NCI-H82 treated with DMSO at 0.1 percent for 48 hours (cell line): ENCODE data around the gene PTPRH.
A peak's percentile ranks its signal among the peaks of the same experiment; 100 is the strongest.
"Not testable (repeated sequence)": the region's sequence is repeated elsewhere in the genome, so short reads cannot be mapped to it uniquely, and the experiment has no call there.

Source experiments
- DNase-seq: peaks from one replicate; lab custom pipeline; 2025; ENCODE audit not compliant: unreplicated experiment; lab: John Stamatoyannopoulos, UW

Gene PTPRH

GRCh38 chr19:55225415-55225958 lies 16.2 kb upstream of the PTPRH start:
- no peak for DNase-seq

- not testable (repeated sequence) for DNase-seq
These were observed 15.5 kb upstream of the PTPRH start for GRCh38 chr19:55224679-55225414.

DNA sequence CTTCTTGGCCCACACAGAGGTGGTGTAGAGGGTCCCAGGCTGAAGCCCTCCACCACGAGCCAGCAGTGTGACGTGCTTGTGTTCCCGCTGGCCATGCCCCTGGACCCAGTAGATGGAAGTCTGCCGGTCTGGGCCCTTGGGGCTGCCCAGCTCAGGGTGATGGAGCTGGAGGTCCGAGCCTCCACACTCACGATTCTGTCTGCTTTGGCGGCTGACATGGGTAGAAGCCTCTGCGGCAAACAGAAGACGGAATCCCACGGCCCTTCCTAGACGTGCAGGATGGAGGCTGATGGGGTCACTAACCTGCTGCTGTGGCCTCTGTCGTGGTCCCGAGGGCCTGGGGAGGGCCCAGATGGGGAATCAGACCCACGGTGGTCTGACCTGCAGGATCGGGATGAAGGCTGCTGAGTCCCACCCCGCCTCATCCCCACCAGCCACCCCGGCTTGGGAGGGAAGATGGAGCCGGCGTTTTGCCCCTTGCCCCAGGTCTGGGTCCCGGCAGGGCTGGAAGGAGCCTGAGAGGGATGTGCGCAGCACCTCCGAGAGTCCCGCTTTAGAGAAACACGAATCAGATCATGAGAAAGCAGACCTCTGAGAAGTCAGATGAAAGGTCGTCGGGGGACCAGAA lies 14.9 kb upstream of the PTPRH start:
- DNase-seq: no peak

DNA sequence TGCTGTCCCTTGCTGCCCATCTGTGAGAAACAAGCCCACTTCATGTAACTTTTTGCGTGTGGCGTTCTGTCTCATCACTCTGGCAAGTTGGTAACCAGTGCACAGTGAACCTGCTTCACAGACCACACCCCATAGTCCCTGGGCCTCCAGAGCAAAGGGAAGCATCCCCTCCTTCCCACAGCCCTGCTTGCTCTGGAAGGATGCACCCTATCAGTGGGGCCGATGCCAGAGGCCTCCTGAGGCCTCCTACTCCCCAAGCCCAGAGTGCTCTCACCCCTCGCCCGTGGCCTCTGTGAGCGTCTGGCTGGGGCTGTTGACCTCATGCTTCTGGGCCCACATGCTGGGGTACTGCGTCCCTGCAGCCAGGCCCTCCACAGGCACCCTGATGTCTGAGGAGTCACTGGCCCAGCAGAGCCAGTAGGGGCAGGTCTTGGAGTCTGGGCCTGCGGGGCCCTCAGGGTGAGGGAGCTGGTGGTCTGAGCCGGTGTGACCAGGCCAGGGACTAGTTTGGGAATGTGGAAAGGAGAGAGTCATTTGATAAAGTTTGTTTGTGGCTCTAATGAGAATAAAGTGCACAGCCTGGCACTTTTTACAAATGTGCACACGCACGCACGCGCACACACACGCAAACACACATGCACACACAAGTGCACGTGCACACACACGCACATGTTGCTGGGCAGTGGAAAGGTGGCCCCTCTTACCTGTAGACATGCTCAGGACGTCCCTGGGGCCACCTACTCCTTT lies 14.2 kb upstream of the PTPRH start:
- DNase-seq: no peak

DNA sequence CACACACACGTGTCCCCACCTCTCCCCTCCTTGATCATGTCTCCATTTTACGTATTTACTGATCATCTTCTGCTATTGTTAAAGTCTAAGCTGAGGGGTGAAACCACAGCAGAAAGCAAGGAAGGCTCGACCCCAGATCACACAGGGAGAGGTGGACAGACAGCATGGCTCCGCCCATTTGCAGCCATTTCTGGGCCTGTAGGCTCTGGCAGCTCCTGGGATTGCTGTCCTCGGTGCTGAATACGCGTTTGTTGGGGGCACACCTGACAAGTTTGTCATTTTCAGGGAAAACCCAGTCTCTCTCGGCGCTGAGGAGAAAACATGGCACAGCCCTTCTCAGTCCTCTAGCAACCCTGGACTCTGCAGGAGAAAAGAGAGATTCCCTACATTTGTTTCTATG lies 11.2 kb upstream of the PTPRH start:
- no peak for DNase-seq

- DNase-seq: peak; percentile 97
These were observed 7.3 kb upstream of the PTPRH start for GRCh38 chr19:55216461-55217198.

GRCh38 chr19:55213547-55213946 lies 4.2 kb upstream of the PTPRH start:
- no peak for DNase-seq

DNA sequence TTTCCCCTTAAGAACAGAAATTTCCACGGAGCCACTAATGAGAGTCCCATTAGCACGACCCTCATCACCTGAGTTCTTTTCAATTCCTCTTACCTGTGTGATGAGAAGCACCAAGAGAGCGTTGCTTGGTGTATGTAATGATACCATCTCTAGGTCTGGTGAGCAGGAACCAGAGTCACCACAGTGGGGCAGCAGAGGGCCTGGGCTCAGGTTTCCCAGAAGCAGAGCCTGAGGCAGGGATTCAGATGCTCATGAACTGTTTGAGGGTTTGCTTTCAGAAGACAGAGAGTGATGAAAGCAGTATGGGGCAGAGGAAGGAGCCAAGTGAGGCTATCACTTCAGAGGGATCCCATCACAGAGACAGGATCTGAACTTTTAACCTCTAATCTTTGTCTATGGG lies 3.1 kb upstream of the PTPRH start:
- no peak for DNase-seq

DNA sequence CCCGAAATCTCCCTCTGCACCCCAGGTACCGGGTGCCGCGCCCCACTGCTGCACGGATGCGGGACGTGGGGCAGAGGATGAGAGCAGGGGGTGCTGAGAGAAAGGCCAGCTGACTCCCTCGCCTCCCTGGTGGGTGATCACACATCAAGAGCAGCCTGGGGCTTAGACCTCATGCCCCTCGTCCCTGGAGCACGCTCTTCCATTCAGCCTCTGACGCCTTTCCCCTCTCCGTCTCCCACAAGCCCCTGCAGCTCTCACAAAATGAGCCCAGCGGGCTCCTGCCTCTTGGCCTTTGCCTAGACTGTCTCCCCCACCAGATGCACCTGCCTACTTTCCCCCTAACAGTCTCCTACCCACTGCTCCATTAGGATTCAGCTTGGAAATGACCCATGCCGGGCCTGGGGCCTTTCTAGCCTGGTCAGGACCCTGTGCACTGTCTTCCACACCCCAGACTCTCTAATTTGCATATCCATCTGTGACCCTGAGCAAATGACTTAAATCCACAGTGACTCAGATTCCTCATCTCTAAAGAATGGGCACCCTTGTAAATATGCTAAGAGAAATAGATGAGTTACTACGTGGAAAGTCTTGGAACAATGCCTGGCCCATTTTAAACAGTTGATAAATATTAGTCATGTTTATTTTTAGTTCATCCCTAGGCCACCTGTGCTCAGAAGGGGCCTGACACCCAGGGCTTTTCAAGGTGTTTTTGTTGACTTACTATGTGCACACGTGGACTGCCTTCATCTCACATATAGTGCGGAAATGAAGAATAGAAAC lies 582 bp upstream of the PTPRH start:
- DNase-seq: no peak

GRCh38 chr19:55206664-55207500 lies 2.4 kb downstream of the PTPRH start:
- no peak for DNase-seq

DNA sequence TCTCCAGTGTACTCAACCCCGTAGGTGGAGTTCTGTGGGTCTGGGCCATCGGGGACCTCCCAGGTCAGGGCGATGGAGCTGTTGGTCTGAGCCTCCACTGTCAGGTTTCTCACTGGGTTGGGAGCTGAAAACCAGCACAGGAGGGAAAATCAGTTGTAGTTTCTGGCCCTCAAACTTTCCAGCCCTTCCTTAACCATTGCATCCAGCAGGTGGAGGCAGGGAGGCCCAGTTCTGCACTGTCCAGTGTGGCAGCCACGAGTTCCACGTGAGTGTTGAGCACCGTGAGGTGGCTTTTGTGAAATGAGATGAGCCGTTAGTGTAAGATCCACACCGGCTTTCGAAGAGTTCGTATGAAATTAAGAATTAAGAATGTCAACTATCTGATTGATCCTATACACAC lies 7.1 kb downstream of the PTPRH start:
- not testable (repeated sequence) for DNase-seq

GRCh38 chr19:55199620-55200204 lies 9.6 kb downstream of the PTPRH start:
- DNase-seq: no peak

DNA sequence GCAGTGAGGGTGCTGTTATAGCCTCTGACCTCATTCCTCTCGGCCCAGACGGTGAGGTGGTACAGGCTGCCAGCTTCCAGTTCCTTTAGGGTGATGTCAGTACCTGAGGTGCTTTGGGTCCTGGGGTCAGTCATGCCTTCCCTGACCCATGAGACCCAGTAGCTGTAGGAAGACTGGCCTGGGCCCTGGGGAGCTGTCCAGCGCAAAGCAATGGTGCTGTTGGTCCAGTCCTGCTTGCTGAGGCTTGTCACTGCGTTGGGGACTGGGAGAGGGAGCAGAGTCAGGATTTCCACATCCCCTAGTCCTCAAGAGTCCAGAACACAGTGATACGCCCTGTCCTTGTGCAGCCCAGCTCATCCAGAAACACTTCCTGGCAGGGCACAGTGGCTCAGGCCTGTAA lies 10.7 kb downstream of the PTPRH start:
- DNase-seq: no peak

GRCh38 chr19:55197528-55197927 lies 11.8 kb downstream of the PTPRH start:
- DNase-seq: peak; percentile 19

- DNase-seq: no peak
These were observed 12.5 kb downstream of the PTPRH start for GRCh38 chr19:55196803-55197202.

- DNase-seq: no peak
These were observed 15.8 kb downstream of the PTPRH start for GRCh38 chr19:55193481-55193880.

GRCh38 chr19:55189403-55189835 lies 19.9 kb downstream of the PTPRH start:
- DNase-seq: no peak

DNA sequence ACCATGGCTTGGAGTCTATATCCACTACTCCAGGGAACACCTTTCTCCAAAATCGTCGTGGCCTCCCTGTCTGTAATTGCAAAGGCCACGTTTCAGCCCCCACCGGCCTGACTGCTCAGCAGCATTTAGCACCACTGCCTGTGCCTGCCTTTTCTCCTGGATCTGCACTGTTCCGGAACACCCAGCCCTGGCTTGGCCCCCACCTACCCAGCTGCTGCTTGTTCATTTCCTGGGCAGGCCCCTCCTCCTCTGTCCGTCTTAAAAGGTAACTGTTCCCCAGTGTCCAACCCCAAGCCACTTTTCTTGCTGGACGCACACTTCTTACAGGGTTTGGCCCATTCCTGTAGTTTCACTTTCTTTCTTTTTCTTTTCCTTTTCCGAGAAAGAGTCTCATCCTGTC lies 20.7 kb downstream of the PTPRH start:
- DNase-seq: no peak

GRCh38 chr19:55186080-55186479 lies 23.2 kb downstream of the PTPRH start:
- no peak for DNase-seq
